Activated naive CD4-positive, alpha-beta T cell treated with anti-CD3 and anti-CD28 coated beads, Interleukin-2, amount 50 U/mL, for 24 hours (primary cell): ENCODE data around the gene CAV1.

Experiments
- H3K27ac Mint-ChIP-seq: one replicate; pipeline ENCODE4 v1.8.0; 2021; ENCODE audit warnings: mild to moderate bottlenecking, mixed read lengths
- H3K27me3 Mint-ChIP-seq: one replicate; pipeline ENCODE4 v1.8.0; 2021; ENCODE audit warnings: mixed read lengths
- H3K36me3 Mint-ChIP-seq: one replicate; pipeline ENCODE4 v1.8.0; 2021; ENCODE audit warnings: mixed read lengths
- H3K4me1 Mint-ChIP-seq: one replicate; pipeline ENCODE4 v1.8.0; 2021; ENCODE audit warnings: mixed read lengths
- H3K4me3 Mint-ChIP-seq: one replicate; pipeline ENCODE4 v1.8.0; 2021; ENCODE audit warnings: mild to moderate bottlenecking, mixed read lengths
- H3K9me3 Mint-ChIP-seq: one replicate; pipeline ENCODE4 v1.8.0; 2021; ENCODE audit warnings: mixed read lengths

Gene CAV1

GRCh38 chr7:116553168-116553964 is 28.5 kb downstream of the CAV1 start:
- no peaks in the 10 kb centered on the region for H3K4me1 Mint-ChIP-seq
- H3K27ac Mint-ChIP-seq, result no peak overlapping the region
- no peaks in the 10 kb centered on the region for H3K9me3 Mint-ChIP-seq
- H3K4me3 Mint-ChIP-seq, result no peak overlapping the region
- peaks cover 16% of the 10 kb centered on the region for H3K27me3 Mint-ChIP-seq
- no peaks in the 10 kb centered on the region for H3K36me3 Mint-ChIP-seq

- Mint-ChIP-seq H3K4me3 (no peak overlapping the region), H3K4me1 (no peaks in the 10 kb centered on the region), H3K36me3 (no peaks in the 10 kb centered on the region), H3K27ac (no peak overlapping the region), H3K27me3 (peaks cover 18% of the 10 kb centered on the region), H3K9me3 (no peaks in the 10 kb centered on the region)
Measured at GRCh38 chr7:116554436-116554835, 29.6 kb downstream of the CAV1 start.

GRCh38 chr7:116554911-116555310 is 30.1 kb downstream of the CAV1 start:
- no peaks in the 10 kb centered on the region for H3K36me3 Mint-ChIP-seq
- no peak overlapping the region for H3K27ac Mint-ChIP-seq
- H3K27me3 Mint-ChIP-seq, result peaks cover 19% of the 10 kb centered on the region
- no peak overlapping the region for H3K4me3 Mint-ChIP-seq
- H3K9me3 Mint-ChIP-seq, result no peaks in the 10 kb centered on the region
- no peaks in the 10 kb centered on the region for H3K4me1 Mint-ChIP-seq

- no peaks in the 10 kb centered on the region for H3K4me1 Mint-ChIP-seq
- no peaks in the 10 kb centered on the region for H3K36me3 Mint-ChIP-seq
- H3K9me3 Mint-ChIP-seq, result no peaks in the 10 kb centered on the region
- no peak overlapping the region for H3K4me3 Mint-ChIP-seq
- H3K27ac Mint-ChIP-seq, result no peak overlapping the region
- H3K27me3 Mint-ChIP-seq, result peaks cover 19% of the 10 kb centered on the region
Measured at GRCh38 chr7:116557066-116557585, 32.3 kb downstream of the CAV1 start.

GRCh38 chr7:116557901-116558300 is 33.1 kb downstream of the CAV1 start:
- Mint-ChIP-seq H3K27ac (peak overlapping the region; percentile 13), H3K4me1 (no peaks in the 10 kb centered on the region), H3K36me3 (no peaks in the 10 kb centered on the region), H3K27me3 (peaks cover 19% of the 10 kb centered on the region), H3K4me3 (no peak overlapping the region), H3K9me3 (no peaks in the 10 kb centered on the region)

GRCh38 chr7:116560021-116560970 is 35.5 kb downstream of the CAV1 start:
- no peaks in the 10 kb centered on the region for H3K4me1 Mint-ChIP-seq
- H3K27me3 Mint-ChIP-seq, result peaks cover 17% of the 10 kb centered on the region
- H3K9me3 Mint-ChIP-seq, result no peaks in the 10 kb centered on the region
- H3K27ac Mint-ChIP-seq, result no peak overlapping the region
- H3K4me3 Mint-ChIP-seq, result no peak overlapping the region
- H3K36me3 Mint-ChIP-seq, result no peaks in the 10 kb centered on the region

GRCh38 chr7:116561697-116562483 is 37.1 kb downstream of the CAV1 start:
- H3K4me3 Mint-ChIP-seq, result no peak overlapping the region
- H3K27ac Mint-ChIP-seq, result no peak overlapping the region
- no peaks in the 10 kb centered on the region for H3K4me1 Mint-ChIP-seq
- no peaks in the 10 kb centered on the region for H3K36me3 Mint-ChIP-seq
- peaks cover 15% of the 10 kb centered on the region for H3K27me3 Mint-ChIP-seq
- no peaks in the 10 kb centered on the region for H3K9me3 Mint-ChIP-seq

- Mint-ChIP-seq H3K27ac (peak overlapping the region; percentile 8), H3K27me3 (peaks cover 14% of the 10 kb centered on the region), H3K9me3 (no peaks in the 10 kb centered on the region), H3K4me3 (no peak overlapping the region), H3K4me1 (no peaks in the 10 kb centered on the region), H3K36me3 (no peaks in the 10 kb centered on the region)
Measured at GRCh38 chr7:116562529-116563121, 37.8 kb downstream of the CAV1 start.

GRCh38 chr7:116565981-116566380 is 41.1 kb downstream of the CAV1 start:
- H3K36me3 Mint-ChIP-seq, result no peaks in the 10 kb centered on the region
- H3K27ac Mint-ChIP-seq, result no peak overlapping the region
- no peaks in the 10 kb centered on the region for H3K4me1 Mint-ChIP-seq
- peaks cover 15% of the 10 kb centered on the region for H3K27me3 Mint-ChIP-seq
- H3K9me3 Mint-ChIP-seq, result no peaks in the 10 kb centered on the region
- no peak overlapping the region for H3K4me3 Mint-ChIP-seq

- Mint-ChIP-seq H3K27ac (no peak overlapping the region), H3K27me3 (peaks cover 16% of the 10 kb centered on the region), H3K4me3 (no peak overlapping the region), H3K9me3 (no peaks in the 10 kb centered on the region), H3K36me3 (no peaks in the 10 kb centered on the region), H3K4me1 (no peaks in the 10 kb centered on the region)
Measured at GRCh38 chr7:116566666-116567065, 41.8 kb downstream of the CAV1 start.

- Mint-ChIP-seq H3K27ac (no peak overlapping the region), H3K36me3 (no peaks in the 10 kb centered on the region)
Measured at GRCh38 chr7:116569737-116570136, 44.9 kb downstream of the CAV1 start.

GRCh38 chr7:116570306-116570705 is 45.5 kb downstream of the CAV1 start:
- Mint-ChIP-seq H3K9me3 (no peaks in the 10 kb centered on the region), H3K4me1 (no peaks in the 10 kb centered on the region), H3K36me3 (no peaks in the 10 kb centered on the region), H3K4me3 (no peak overlapping the region), H3K27ac (no peak overlapping the region), H3K27me3 (peaks cover 13% of the 10 kb centered on the region)

More at GRCh38 chr7:116569737-116570136, 44.9 kb downstream of the CAV1 start:
- Mint-ChIP-seq H3K9me3 (no peaks in the 10 kb centered on the region), H3K4me3 (no peak overlapping the region), H3K27me3 (peaks cover 16% of the 10 kb centered on the region), H3K4me1 (no peaks in the 10 kb centered on the region)

GRCh38 chr7:116571037-116571436 is 46.2 kb downstream of the CAV1 start:
- peaks cover 13% of the 10 kb centered on the region for H3K27me3 Mint-ChIP-seq
- H3K36me3 Mint-ChIP-seq, result no peaks in the 10 kb centered on the region
- no peak overlapping the region for H3K4me3 Mint-ChIP-seq
- H3K4me1 Mint-ChIP-seq, result no peaks in the 10 kb centered on the region
- H3K27ac Mint-ChIP-seq, result no peak overlapping the region
- H3K9me3 Mint-ChIP-seq, result no peaks in the 10 kb centered on the region

- no peaks in the 10 kb centered on the region for H3K9me3 Mint-ChIP-seq
- no peak overlapping the region for H3K4me3 Mint-ChIP-seq
- peaks cover 13% of the 10 kb centered on the region for H3K27me3 Mint-ChIP-seq
- no peaks in the 10 kb centered on the region for H3K4me1 Mint-ChIP-seq
- no peak overlapping the region for H3K27ac Mint-ChIP-seq
- H3K36me3 Mint-ChIP-seq, result no peaks in the 10 kb centered on the region
Measured at GRCh38 chr7:116571552-116571951, 46.7 kb downstream of the CAV1 start.

GRCh38 chr7:116572036-116572435 is 47.2 kb downstream of the CAV1 start:
- no peaks in the 10 kb centered on the region for H3K4me1 Mint-ChIP-seq
- H3K27me3 Mint-ChIP-seq, result peaks cover 13% of the 10 kb centered on the region
- H3K27ac Mint-ChIP-seq, result no peak overlapping the region
- H3K9me3 Mint-ChIP-seq, result no peaks in the 10 kb centered on the region
- no peaks in the 10 kb centered on the region for H3K36me3 Mint-ChIP-seq
- no peak overlapping the region for H3K4me3 Mint-ChIP-seq
